Esophagus squamous epithelium (tissue), 5 donors: ENCODE results near the gene CD34. TPM values are rescaled to one million over a fixed set of nuclear protein-coding genes. Genes with fewer than 3 reads are reported as not detected.
A peak's percentile ranks its signal among the peaks of the same experiment; 100 is the strongest.

Experiments used
- DNase-seq: peaks from one replicate; lab custom pipeline; 2025; lab: John Stamatoyannopoulos, UW
- H3K27ac ChIP-seq, 4 donors: fragments of 200-600 bp; sonication (generic); one replicate each; pipeline ENCODE4 v1.5.1; 2016 to 2019; ENCODE audit warnings: mild to moderate bottlenecking in 1 of 4
- H3K27me3 ChIP-seq, 4 donors: fragments of 200-600 bp; sonication (generic); 1 replicate in 3 of 4; 2 replicates in 1 of 4; pipeline versions ENCODE4 v1.5.1 to v1.6.0; 2017 to 2021; ENCODE audit warnings: antibody characterized with exemption in 1 of 4
- H3K36me3 ChIP-seq, 3 donors: fragments of 200-600 bp; sonication (generic); one replicate each; pipeline ENCODE4 v1.5.1; 2016 to 2019
- H3K4me1 ChIP-seq, 3 donors: fragments of 200-600 bp; sonication (generic); one replicate each; pipeline ENCODE4 v1.5.1; 2017 to 2019
- H3K4me3 ChIP-seq, 4 donors: fragments of 200-600 bp; sonication (generic); 1 replicate in 3 of 4; 2 replicates in 1 of 4; pipeline ENCODE4 v1.5.1; 2016 to 2019; ENCODE audit warnings: mild to moderate bottlenecking in 2 of 4, moderate library complexity in 1 of 4
- H3K9me3 ChIP-seq, 3 donors: fragments of 200-600 bp; sonication (generic); one replicate each; pipeline ENCODE4 v1.5.1; 2016 to 2019
- CTCF ChIP-seq, 6 experiments: fragments of 450-650 bp in 4 of 6; fragments of 200-600 bp in 2 of 6; sonication (generic) in 2 of 6; IDR thresholded peaks; one replicate each; pipeline ENCODE4 v1.5.1; 2016 to 2019; ENCODE audit warnings: antibody characterized with exemption in 6 of 6, mild to moderate bottlenecking in 4 of 6, moderate library complexity in 4 of 6
- POLR2A ChIP-seq, 4 donors: fragments of 450-650 bp; IDR thresholded peaks; one replicate each; pipeline ENCODE4 v1.6.1; 2017; ENCODE audit warnings: antibody characterized with exemption in 4 of 4, mild to moderate bottlenecking in 4 of 4, moderate library complexity in 3 of 4
- WGBS, 2 donors: methylation state at CpG; one replicate each; pipeline ENCODE4 v1.1.5; 2018; 5-methylcytosine and 5-hydroxymethylcytosine counted together
- intact Hi-C: fragments of 100-400 bp; cut with DNase I; formaldehyde crosslinking; loops from one replicate; pipeline ENCODE4 v1.15.0; 2022
- total RNA-seq, 4 donors: library from RNA; depleted of rRNA; stranded (reverse); fragments of >200 nt; gene quantifications; one replicate each; pipeline ENCODE4 v1.1.0, GENCODE V29; 2016
- donor health status: DM: yes; HTN: yes; CAD: no.

The CD34 gene
- total RNA-seq, 4 donors from 2014 or later, result 1.3 to 32.2 (median 11.0) TPM

DNA sequence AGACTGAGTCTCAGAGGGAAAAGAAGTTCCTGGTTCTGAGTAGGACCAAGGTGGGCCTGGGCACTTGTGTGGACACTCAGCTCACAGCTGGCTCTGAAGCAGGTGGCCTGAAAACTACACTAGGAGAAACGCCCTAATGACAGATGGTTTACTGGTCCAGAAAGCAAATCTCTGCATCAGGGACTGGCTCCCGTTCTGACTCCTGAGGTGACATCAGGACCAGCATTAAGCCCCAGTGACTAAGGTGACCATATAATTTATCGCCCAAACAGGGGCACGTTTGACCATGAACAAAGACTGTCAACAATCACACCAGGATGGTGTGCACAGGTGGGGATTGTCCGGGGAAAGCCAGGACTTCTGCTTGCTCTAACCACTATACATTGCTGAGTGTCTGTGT lies 12.2 kb upstream of the CD34 start:
- intact Hi-C loops, result no loop called here
- TF ChIP-seq POLR2A (IDR thresholded peaks at IDR 0.05), result no peak
- TF ChIP-seq CTCF (IDR thresholded peaks at IDR 0.05), result no peak
- no peaks in the 10 kb centered on the region for H3K36me3 ChIP-seq
- no peak overlapping the region for H3K4me3 ChIP-seq
- H3K27me3 ChIP-seq, result no peaks in the 10 kb centered on the region
- no peaks in the 10 kb centered on the region for H3K9me3 ChIP-seq
- 55 to 79% methylated on average over 3 to 5 of the region's 5 CpGs for WGBS, 2 donors
- peaks cover 4 to 63% (median 13%) of the 10 kb centered on the region in 3 donors for H3K4me1 ChIP-seq
- peak overlapping the region in 3 of 4 donors; percentile 42 to 68 (median 56) for H3K27ac ChIP-seq
- no peak for DNase-seq

GRCh38 chr1:207922554-207922953 lies 11.6 kb upstream of the CD34 start:
- 20 to 56% methylated on average over 1 to 4 of the region's 8 CpGs for WGBS, 2 donors
- Histone ChIP-seq H3K4me1 (peaks cover 4 to 67% (median 13%) of the 10 kb centered on the region in 3 donors), H3K27ac (peak overlapping the region in 3 of 4 donors; percentile 42 to 68 (median 56)), H3K4me3 (no peak overlapping the region), H3K27me3 (no peaks in the 10 kb centered on the region), H3K36me3 (no peaks in the 10 kb centered on the region), H3K9me3 (no peaks in the 10 kb centered on the region)
- intact Hi-C loops, result no loop called here
- TF ChIP-seq CTCF (IDR thresholded peaks at IDR 0.05), result no peak
- TF ChIP-seq POLR2A (IDR thresholded peaks at IDR 0.05), result no peak
- no peak for DNase-seq

DNA sequence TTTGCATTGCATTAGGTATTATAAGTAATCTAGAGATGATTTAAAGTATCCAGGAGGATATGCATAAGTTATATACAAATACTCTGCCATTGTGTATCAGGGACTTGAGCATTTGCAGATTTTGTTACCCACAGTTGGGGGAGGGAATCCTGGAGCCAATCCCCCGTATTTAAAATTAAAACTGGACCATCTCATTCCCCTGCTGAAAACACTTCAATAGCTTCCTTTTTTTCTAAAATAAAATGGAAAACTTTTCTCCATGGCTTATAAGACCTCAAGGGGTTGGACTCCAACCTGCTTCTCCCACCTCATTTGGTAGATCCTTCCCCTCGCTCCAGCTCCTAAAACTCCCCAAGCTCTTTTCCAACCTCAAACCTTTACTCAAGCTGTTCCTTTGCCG lies 10.4 kb upstream of the CD34 start:
- intact Hi-C loops, result no loop called here
- no peak for DNase-seq
- TF ChIP-seq POLR2A (IDR thresholded peaks at IDR 0.05) (no peak), CTCF (IDR thresholded peaks at IDR 0.05) (no peak)
- WGBS, 2 donors, result 77 to 90% methylated on average over 3 of the region's 3 CpGs
- H3K4me1 ChIP-seq, result peaks cover 4 to 67% (median 13%) of the 10 kb centered on the region in 3 donors
- no peaks in the 10 kb centered on the region for H3K36me3 ChIP-seq
- no peaks in the 10 kb centered on the region for H3K27me3 ChIP-seq
- H3K9me3 ChIP-seq, result no peaks in the 10 kb centered on the region
- H3K27ac ChIP-seq, result no peak overlapping the region
- H3K4me3 ChIP-seq, result no peak overlapping the region

GRCh38 chr1:207920444-207921021 lies 9.6 kb upstream of the CD34 start:
- Histone ChIP-seq H3K9me3 (no peaks in the 10 kb centered on the region), H3K4me3 (no peak overlapping the region), H3K27ac (peak overlapping the region in 3 of 4 donors; percentile 1 to 70 (median 68)), H3K27me3 (no peaks in the 10 kb centered on the region), H3K36me3 (no peaks in the 10 kb centered on the region), H3K4me1 (peaks cover 4 to 65% (median 13%) of the 10 kb centered on the region in 3 donors)
- no peak for TF ChIP-seq POLR2A (IDR thresholded peaks at IDR 0.05)
- TF ChIP-seq CTCF (IDR thresholded peaks at IDR 0.05), result no peak
- no peak for DNase-seq
- WGBS, 2 donors, result 68 to 82% methylated on average over 1 to 2 of the region's 2 CpGs
- intact Hi-C loops, result no loop called here

- Histone ChIP-seq H3K9me3 (no peaks in the 10 kb centered on the region), H3K27ac (peak overlapping the region in 3 of 4 donors; percentile 1 to 70 (median 68)), H3K27me3 (peaks cover 0 to under 1% (median 0%) of the 10 kb centered on the region in 4 donors), H3K4me1 (peaks cover 0 to 56% (median 13%) of the 10 kb centered on the region in 3 donors), H3K36me3 (no peaks in the 10 kb centered on the region), H3K4me3 (no peak overlapping the region)
- no peak for DNase-seq
- TF ChIP-seq CTCF (IDR thresholded peaks at IDR 0.05) (no peak), POLR2A (IDR thresholded peaks at IDR 0.05) (no peak)
- 61 to 62% methylated on average over 2 of the region's 2 CpGs for WGBS, 2 donors
- intact Hi-C loops, result no loop called here
Measured at GRCh38 chr1:207919523-207920170, 8.7 kb upstream of the CD34 start.
